Measurements from ENCODE around the gene SPRY4.
A peak's percentile ranks its signal among the peaks of the same experiment; 100 is the strongest.

The SPRY4 gene

GRCh38 chr5:142360051-142360498, 35.3 kb upstream of the SPRY4 start:
- no peak for TF ChIP-seq CTCF (IDR thresholded peaks at IDR 0.05; ENCODE audit: low read depth, low read length, missing control alignments)
- H3K4me3 ChIP-seq (ENCODE audit: low read depth, low read length): no peak overlapping the region
- DNase-seq (ENCODE audit: low read depth): no peak

- no peak for TF ChIP-seq CTCF (IDR thresholded peaks at IDR 0.05; ENCODE audit: low read depth, low read length, missing control alignments)
- DNase-seq (ENCODE audit: low read depth): no peak
- H3K4me3 ChIP-seq (ENCODE audit: low read depth, low read length): no peak overlapping the region
Measured at GRCh38 chr5:142358648-142359047, 33.8 kb upstream of the SPRY4 start.

- TF ChIP-seq CTCF (IDR thresholded peaks at IDR 0.05; ENCODE audit: low read depth, low read length, missing control alignments): no peak
- no peak for DNase-seq (ENCODE audit: low read depth)
- no peak overlapping the region for H3K4me3 ChIP-seq (ENCODE audit: low read depth, low read length)
Measured at GRCh38 chr5:142358121-142358520, 33.3 kb upstream of the SPRY4 start.

- no peak for DNase-seq (ENCODE audit: low read depth)
- peak overlapping the region; percentile 68 for H3K4me3 ChIP-seq (ENCODE audit: low read depth, low read length)
- TF ChIP-seq CTCF (IDR thresholded peaks at IDR 0.05; ENCODE audit: low read depth, low read length, missing control alignments): no peak
Measured at GRCh38 chr5:142357469-142358090, 32.8 kb upstream of the SPRY4 start.

- TF ChIP-seq CTCF (IDR thresholded peaks at IDR 0.05; ENCODE audit: low read depth, low read length, missing control alignments): no peak
- peak overlapping the region; percentile 68 for H3K4me3 ChIP-seq (ENCODE audit: low read depth, low read length)
- peak; percentile 69 for DNase-seq (ENCODE audit: low read depth)
Measured at GRCh38 chr5:142356716-142357468, 32.1 kb upstream of the SPRY4 start.

GRCh38 chr5:142356349-142356715, 31.5 kb upstream of the SPRY4 start:
- no peak for TF ChIP-seq CTCF (IDR thresholded peaks at IDR 0.05; ENCODE audit: low read depth, low read length, missing control alignments)
- no peak for DNase-seq (ENCODE audit: low read depth)
- peak overlapping the region; percentile 68 for H3K4me3 ChIP-seq (ENCODE audit: low read depth, low read length)

All from GM12864 (cell line).